Stimulated activated CD8-positive, alpha-beta memory T cell treated with anti-CD3 and anti-CD28 coated beads, Interleukin-15, amount 100 ng/mL, for 4 hours (primary cell): Measurements from ENCODE around the gene PIP4K2A.

ENCODE experiments used
- DNase-seq, 2 donors: peaks; one replicate each; pipeline ENCODE4 v3.0.0-alpha.2; 2020; ENCODE audit warnings: low read depth in 2 of 2

PIP4K2A gene

DNA sequence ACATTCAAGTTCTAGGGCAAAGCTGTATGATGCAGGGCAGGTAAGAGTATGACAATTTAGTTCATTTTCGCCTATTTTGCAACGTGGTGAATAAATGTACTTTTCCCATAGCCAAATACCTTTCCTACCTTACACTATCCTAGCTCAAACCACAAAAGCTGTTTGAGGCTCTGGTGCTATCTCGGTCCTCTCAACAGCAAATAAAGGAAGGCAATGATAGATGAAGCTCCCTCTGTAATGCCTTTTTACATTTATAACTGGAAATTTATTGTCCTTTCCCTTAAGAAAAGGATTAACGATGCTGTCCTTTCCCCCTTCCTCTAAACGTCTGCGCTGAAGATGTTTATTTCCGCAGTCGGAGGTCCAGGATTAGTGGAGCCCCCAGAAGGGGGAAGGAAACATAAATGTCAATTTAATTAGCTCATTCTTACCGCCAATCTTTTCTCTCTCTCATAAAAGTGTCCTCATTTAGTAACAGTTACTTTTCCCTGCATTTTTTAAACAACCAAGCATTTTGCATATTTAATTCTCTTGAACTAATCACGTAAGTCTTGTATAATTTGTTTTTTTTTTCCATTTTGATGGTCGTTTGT lies 114.6 kb downstream of the PIP4K2A start:
- no peak for DNase-seq

DNA sequence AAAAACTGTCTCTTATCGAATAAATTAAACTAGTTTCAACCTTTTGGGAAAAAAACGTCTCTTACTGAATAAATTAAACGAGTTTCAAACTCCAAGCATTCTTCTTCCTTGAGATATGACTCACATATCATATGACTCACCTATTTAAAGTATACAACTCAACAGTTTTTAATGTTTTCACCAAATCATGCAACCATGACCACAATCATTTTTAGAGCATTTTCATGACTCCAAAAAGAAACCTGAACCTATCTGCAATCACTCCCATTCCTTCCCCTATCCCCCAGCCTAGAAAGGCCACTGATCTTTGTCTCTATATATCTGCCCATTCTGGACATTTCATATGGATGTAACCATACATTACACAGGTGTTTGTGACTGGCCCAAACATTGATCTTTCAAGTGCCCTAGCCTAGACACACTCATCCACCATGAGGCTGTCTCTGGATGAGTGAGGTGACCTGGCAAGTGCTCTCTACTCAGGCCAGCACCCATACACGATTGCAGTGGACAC lies 115.3 kb downstream of the PIP4K2A start:
- DNase-seq, result no peak

DNA sequence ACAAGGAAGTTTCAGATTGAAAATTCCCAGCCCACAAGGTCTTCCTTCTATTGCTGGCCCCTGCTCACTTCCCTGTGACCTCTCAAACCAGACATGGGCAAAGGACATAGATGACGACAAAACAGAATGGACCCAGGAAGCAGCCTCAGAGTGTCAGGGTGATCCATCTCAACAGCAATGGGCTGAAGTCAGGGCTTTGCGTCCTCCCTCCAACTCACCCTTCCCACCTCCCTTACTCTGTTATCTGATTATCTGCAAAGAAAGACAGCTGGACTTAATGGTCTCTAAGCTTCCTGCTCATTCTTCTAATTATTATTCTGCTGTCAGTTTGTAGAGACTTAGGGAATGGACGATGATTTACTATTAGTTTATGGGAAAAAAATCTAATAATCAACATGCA lies 115.9 kb downstream of the PIP4K2A start:
- DNase-seq, result no peak

DNA sequence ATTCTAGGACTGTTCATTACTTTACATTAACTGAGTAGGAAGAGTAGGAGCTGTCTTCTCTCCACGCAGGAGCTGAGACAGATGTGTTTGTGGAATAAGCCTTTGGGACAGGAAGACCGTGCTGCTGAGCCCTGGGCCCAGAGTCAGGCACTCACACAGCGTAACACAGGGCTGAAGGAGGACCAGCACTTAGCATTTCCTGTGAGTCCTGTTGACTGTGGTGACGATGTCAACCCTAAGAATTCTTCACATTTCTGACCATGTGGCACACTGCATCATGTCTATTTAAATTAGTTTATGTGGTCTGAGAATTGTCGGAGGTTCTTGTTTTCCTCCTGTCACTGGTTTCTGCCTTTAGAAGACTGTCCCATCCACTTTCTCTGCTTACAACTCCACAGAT lies 117.2 kb downstream of the PIP4K2A start:
- no peak for DNase-seq

DNA sequence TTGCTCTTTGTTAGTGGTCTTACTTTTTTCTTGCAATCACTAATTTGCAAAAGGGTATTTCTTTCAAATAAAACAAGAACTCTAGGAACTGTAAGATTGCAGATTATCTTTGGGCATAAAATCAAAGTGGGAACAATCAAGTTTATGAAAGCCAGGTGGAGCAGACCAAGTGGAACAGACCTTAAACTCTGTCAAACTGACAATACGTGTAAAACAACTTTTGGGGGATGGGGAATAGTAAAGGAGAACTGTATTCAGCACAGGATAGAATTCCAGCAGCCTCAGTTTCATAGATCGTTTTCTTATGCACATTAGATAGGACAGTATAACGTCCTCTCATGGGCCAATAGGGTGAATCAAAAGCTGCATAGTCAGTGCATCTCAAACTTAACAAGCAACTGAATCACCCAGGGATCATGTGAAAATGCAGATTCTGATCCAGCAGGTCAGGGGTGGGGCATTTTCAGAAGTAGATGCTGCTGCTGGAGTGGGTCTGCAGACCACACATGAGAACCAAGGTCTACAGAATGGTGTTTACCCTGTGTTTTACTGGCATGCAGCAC lies 120.7 kb downstream of the PIP4K2A start:
- no peak for DNase-seq

DNA sequence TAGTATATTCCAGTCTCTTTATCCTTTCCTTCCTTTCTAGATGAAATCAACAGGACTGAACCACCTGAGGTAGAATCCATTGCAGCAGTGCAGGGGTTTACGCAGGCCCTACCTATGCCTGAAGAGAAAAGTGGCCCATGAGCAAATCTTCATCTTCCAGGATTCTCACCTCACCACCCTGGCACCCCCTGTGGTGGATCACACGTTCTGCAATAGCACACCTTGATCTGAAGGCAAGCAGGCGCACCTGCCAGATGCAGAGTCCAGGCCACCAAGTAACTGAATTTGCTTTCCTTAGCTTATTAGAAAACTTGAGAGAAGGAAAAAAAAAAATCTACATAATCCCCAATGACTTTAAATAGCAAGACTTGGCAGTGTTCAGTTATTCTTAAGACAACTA lies 121.4 kb downstream of the PIP4K2A start:
- no peak for DNase-seq

DNA sequence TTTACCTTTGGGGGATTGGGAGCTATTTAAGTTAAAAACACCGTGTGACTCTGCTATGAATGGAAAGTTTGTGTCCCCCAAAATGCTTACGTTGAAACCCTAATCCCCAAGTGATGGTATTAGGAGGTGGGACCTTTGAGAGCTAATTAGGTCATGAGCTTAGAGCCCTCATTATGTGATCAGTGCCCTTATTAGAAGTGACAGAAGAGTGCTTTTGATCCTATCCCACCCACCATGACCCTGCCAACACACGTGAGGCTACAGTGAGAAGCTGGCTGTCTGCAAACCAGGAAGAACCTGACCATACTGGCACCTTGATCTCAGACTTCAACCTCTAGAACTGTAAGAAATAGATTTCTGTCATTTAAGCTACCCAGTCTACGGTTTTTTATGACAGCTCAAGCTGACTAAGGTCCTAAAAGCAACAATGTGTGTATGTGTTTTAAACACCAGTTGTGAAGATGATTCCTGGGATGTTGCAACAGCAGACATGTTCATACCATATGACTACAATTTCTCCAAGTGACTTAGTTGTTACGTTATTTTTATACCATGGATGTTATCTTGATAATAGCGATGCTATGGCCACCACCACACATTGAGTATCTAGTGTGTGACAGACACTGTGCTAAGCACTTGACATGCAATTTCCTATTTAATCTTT lies 124.4 kb downstream of the PIP4K2A start:
- DNase-seq, result no peak

DNA sequence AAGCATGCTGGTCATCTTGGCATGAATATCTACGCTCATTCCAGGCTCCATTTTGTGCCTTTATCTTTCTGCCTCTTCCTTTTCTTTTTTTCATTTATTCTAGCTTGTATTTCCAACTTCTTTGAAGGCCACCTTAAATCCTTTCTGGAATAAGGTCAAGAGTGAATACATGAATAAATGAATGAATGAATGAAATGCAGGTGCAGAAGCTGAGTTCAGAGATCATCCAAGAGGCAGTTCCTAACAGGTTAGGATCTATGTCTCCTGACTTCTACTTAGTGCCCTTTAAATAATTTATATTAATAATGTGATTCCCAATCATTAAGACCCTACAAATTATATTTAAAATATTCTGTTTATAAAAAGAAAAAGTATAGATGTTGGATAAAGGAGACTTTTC lies 125.9 kb downstream of the PIP4K2A start:
- no peak for DNase-seq

DNA sequence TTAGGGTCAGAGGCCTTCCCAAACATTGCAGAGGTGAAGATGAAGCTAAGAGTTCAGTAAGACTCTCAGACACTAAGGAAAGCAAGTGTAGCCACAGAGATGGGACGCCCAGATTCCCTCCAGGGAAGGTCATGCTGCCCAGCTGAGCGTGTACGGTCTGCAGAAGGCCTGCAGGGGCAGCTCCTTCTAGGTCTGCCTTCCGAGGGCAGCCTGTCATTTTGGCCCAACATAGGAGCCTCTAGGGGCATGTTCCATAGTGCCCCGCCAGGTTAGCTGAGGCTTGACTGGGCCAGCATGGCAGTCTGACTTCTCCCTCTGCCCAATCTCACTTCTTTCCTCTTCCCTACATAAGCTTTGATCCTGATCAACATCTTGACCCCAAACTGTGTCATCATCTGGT lies 130.7 kb downstream of the PIP4K2A start:
- no peak for DNase-seq

DNA sequence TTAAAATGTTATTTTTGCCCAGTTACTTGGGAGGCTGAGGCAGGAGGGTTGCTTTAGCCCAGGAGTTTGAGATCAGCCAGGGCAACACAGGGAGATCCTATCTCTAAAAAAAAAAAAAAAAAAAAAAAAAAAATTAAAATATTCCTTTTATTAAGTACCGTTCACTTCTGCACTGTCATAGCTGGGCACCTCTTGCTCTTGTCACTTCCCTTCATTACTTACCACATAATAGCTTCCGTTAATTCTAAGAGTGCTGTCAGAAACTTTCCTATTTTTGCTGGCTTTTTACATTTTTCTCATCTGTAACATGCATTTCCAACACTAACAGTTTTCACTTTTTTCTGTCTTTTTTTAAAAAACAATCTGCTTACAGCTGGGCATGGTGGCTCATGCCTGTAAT lies 132.9 kb downstream of the PIP4K2A start:
- DNase-seq, result no peak

DNA sequence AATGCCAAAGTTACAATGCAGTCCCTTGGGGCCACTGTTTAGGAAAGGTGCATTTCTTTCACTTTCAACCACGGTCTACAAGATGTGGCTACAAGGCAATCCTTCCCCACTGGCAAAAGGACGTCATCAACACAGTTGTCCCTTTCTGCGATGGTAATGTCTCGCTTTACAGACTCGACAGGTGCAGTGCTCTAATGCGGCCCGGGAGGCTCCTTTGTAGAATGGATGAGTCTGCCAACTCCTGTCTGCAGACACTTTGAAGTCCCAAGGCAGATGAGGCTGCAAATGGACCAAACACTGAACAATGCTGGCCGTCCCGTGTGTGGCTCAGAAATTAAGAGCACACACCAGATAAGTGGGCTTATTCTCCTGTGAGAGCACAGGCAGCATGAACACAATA lies 133.7 kb downstream of the PIP4K2A start:
- DNase-seq, result no peak

DNA sequence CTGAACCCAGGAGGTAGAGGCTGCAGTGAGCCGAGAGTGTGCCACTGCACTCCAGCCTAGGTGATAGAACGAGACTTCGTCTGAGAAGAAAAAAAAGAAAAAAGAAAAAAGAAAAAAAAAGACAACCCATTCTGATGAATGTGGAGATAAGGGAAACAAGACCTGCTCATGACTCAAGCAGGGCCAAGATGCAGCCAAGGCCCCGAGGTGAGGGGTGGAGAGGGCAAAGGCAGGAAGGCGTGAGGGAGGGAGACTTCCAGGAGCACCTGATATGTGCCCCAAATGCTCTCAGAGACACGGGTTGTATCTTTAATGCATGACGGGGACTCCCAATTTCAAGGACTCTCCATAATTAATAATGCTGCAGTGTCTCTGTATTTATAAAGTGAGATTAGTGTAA lies 134.6 kb downstream of the PIP4K2A start:
- DNase-seq, result no peak

DNA sequence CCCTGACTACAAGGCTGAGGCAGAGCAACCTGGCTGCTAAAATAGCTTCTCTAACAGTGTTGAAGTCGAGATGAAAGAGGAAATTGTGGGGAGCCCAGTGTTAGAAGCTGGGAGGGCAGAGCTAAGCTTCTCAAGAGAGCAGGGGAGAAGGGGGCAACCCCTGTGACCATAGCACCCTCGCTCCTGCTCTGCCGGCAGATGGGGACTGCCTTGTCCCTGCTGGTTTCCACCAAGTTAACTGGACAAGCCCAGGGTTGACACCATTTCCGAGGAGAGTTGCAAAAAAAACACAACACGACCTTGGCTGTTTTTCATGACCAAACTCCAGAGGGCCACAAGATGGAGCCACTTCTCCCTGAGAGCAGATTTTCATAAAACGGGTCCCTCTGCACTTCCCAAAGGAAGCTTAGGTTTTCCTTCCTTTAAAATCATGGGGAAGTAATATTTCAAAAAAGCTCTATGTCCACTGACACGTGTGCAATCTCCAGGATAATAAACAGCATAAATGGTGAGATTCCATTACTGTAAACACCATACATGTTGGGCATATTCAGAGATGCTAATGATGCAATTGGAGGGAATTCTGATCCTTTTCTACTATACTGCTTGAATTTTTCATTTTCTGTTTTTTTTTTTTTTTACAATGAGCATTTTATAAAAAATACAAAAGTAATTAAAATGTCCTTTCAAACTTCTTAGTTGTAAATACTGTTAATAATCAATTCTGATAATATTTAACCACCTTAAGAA lies 140.4 kb downstream of the PIP4K2A start:
- no peak for DNase-seq

DNA sequence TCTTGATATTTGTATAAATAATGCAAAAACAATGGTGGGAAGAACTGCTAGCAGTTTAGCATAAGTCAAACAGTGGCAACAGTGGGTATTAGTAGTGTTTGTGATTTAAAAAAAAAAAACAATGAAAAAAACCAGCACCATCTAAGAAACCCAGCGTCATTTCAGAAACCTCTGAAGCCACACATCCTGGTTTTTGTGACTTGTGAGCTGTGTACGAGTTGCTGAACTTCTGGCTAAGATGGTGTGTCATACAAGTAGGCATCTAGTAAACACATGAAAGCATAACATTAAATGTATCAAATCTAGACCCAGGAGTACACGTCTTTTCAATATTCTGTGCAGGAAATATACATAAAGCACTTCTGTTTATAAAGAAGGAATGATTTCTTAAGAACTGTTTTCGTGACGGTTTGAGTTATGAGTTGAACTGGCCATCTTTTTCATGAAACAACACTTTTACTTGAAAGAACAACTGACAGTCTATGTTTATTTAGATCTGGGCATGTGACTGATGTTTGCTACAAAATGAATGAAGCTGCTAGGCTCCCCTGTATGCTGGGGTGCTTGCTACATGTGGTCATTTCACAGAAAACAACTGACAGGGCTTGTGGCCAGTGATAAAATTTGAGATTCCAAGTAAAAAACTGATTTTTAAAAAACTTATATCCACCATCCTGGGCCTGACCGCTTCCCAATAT lies 143.5 kb downstream of the PIP4K2A start:
- no peak for DNase-seq

DNA sequence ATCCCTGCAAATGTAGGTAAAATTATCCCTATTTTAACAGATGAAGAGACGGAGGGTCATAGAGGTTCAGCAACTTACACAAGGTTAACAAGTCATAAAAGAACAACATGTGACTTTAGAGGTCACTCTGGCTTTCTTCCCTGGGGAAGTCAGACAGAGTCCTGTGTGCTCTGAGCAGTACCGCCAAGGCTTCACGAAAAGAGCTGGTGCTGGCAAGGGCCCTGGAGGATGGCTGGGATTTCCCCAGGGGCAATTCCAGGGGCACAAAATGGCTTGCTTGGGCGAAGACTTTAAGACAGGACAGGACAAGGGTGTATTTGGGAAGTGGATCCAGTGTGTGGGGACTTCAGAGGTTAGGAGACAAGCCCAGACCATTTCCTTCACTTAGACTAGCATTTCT lies 144.1 kb downstream of the PIP4K2A start:
- DNase-seq, result no peak

DNA sequence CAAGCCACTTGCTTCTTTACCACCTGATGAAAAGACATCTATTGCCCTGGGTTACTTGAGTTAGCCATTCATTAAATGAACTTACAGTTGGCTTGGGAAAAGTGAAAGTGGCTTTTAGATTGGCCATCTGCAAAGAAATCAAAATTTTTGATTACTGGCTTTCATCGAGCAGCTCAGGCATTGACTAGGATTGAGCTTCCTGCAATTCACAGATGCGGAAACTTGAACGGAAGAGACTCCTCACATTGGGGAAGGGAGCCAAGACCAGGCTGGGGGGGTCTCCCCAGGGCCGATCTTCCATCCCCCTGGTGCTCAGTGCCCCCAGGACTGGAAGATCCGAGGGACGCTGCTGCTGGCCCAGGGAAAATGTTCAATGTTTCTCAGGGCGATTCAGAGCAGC lies 145.4 kb downstream of the PIP4K2A start:
- no peak for DNase-seq

DNA sequence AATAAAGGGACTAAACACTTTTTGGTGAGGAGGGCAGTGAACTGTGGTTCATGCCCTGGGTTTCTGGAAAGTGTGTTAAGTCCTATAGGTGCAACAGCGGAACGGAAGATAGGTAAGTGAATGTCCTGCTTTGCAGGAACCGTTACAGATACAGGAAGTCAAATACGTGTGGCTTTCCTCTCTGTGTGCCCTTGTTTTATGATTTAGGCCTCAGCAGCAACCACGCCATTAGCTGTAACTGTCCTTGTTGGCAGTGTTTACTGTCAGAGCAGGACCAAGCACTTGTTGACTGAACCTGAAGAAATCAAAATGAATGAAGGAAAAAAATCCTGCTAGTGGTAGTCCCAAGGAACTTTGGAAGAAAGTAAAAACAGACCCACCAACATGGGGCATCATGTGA lies 150.3 kb downstream of the PIP4K2A start:
- DNase-seq, result no peak

DNA sequence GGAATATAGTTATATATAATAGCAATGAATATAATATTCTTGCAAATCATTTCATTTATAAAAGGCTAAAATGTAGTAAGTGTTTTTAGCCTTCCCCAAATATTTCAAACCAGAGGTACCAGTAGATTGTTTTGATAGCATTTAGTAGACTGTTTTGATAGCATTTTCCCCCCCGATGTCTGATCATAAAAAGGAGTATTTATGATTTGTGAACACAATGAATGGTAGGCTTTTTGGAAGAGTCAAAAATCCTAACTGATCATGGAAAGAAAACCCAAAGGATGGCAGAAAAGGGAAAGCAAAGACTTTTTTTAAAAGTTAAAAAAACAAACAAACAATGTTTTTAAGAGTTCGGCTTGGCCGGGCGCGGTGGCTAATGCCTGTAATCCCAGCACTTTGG lies 152.5 kb downstream of the PIP4K2A start:
- no peak for DNase-seq

DNA sequence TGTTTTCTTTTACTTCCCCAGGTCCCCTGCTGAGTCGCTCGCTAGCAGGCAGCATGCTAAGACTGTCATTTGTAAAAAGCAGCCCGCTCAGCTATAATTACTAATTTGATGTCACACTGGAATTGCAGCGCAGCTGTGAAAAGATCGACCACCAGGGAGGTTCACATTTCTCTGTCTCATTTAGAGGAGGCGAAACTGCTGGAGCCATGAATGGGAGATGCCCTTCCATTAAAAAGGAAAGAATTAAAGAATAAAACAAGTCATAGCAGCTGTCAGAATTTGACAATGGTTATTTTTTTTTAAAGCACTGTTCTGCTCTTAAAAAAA lies 153.5 kb downstream of the PIP4K2A start:
- no peak for DNase-seq

DNA sequence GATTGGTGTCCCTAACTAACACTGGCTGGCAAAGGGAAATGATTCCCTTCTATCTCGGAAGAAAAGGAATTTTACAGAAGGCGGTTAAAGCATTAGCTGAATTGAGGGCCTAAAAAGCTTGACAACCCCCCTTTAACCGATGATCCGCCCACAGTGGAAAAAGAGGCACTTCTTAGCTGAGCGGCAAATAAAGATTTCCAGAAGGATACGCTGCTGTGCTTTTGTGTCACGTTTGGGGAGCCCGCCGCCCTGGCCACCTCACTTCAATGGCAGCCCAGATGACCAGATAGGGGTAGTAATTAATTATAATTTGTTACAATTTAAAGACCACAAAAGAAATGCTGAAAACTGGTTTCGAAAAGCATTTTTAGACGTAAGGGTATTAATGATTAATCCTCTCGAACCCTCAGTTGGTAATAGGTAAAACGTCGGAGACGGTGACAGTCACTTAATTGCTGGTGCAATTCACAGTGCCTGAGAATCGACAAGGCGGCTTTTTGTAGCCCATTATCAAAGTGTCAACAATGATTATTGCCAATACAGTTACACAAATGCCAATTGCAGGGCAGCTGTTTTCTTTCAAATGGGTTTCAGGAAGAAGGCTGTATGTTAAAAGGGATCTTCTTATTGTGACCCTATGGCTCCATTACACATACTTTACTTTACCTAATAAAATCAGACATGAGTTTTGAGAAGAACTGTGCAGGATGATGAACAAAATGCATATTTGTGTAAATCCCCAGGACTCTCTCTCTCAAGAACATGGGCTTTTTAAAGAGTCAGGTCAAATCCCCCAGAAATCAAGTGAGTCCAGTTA lies 154.1 kb downstream of the PIP4K2A start:
- no peak for DNase-seq

DNA sequence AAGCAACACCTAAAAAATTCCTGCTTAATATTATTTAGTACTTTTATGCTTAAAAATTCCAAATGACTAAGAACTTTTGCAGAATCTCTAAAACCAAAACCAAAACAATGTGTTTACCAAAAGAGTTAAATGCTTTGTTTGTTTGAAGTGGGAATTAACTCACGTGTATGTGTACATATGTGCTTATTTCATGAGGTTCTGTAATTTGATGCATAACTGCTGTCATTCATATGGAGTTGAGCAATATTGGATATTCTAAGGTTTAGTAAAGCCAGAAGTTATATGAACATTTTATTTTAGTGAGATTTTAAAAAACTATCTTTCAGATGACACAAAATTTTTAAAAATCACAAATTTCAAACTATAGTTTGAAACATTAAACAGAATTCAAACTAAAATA lies 157.1 kb downstream of the PIP4K2A start:
- DNase-seq, result no peak
